NCI-H1092 treated with DMSO at 0.1 percent for 48 hours (cell line): Measurements from ENCODE around the gene MAPRE2.

Source experiments
- DNase-seq: peaks from one replicate; lab custom pipeline; 2025; lab: John Stamatoyannopoulos, UW

The MAPRE2 gene

DNA sequence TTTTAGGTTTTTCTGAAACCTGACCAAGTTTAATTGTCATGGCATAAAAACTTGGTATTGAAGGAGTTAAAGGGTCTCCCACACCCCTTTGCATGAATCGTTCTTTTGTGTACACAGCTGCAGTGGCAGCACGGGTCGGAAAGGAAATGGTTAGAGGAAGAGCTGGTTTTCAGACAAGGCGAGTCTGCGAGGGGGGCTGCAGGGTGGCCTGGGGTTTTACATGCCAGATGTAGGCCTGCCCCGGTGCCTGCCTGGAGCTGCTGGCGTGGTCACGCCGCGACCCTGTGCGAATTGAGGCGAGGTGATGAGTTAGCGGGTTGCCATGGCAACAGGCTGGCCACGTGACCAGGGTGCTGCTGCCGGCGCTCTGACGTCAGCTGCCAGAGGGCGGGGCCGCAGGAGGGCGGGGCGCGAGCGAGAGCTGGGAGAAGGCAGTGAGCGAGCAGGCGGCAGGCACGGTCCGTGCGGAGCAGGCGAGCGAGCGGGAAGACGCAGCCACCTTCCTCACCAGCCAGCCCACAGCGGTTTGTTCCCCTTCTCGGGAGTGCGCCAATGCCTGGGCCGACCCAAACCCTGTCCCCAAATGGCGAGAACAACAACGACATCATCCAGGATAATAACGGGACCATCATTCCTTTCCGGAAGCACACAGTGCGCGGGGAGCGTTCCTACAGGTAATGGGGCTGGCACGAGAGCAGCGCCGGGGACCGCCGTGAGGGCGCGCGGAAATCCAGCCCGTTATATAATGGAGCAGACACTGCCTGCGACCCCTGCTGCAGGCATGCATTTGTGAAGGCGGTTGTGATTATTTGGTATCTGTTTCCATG is at the start of gene MAPRE2:
MAPRE2 (plus strand) TSS at position 426 of the 827 bp plus-strand sequence; CDS start at position 553, 127 bp downstream.
- peak; percentile 99 for DNase-seq

DNA sequence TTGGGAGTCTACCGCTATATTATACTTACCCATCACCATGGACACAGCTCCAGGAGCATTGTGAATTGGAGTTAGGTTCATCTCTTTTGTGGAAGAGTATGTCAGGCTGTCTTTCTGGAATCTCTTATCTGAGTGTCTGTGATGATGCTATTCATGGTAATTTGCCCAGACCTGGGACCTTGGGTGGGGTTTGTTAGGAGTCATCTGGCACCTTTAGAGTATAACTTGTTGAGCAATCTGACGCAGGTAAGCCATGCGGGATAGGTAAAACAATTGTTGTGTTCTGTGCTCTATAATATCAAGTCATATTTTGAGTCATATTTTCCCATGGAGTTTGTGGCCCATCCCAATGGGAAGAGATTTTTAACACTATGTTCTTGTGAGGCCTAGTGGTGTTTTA is 49.7 kb upstream of the MAPRE2 start:
- no peak for DNase-seq

DNA sequence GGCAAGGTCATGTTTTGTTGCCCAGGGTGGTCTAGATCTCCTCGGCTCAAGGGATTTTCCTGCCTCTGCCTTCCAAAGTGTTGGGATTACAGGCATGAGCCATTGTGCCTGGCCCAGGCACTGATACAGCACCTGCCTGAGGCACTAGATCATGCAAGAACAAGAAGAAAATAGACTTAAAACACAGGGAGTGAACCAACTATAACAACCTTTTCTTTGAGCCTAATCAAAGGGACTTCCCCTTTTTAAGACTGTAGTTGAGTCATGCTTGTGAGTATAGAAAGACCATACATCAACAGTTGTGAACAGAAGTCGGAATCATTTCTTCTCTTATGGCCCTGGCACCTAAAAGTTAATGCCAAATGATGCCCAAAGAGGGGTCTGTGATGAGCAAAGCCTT is 47.9 kb upstream of the MAPRE2 start:
- DNase-seq = no peak

DNA sequence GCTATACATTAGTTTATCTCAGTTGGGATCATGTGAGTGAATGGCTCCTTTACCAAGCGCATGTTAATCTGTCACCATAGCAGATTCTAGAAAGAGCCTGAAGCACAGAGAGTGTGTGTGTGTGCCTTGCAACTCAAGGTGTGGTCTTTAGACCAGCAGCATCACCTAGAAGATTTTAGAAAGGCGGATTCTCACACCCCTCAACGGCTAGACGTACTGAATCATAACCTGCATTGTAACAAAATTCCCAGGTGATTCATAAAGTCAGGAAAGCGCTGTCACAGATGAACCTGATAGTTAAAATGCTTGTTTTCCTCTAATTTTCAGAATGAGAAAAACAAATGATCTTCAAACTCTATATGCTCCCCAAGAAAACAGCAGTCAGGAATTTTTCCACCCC is 45.5 kb upstream of the MAPRE2 start:
- no peak for DNase-seq

DNA sequence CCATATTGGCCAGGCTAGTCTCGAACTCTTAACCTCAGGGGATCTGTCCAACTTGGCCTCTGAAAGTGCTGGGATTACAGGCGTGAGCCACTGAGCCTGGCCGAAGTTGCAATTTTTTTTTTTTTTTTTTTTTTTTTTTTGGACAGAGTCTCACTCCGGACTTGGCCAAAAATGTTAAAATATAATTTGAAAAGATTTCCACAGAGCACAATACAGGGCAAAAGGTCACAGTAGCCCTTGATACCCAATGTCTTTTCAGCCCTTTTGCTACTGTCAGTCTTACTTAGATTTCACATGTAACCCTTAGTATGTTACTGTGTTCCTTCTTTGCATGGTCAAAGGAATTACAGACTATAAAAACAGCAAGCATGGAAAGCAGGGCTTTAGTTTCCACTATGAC is 42.6 kb upstream of the MAPRE2 start:
- no peak for DNase-seq

DNA sequence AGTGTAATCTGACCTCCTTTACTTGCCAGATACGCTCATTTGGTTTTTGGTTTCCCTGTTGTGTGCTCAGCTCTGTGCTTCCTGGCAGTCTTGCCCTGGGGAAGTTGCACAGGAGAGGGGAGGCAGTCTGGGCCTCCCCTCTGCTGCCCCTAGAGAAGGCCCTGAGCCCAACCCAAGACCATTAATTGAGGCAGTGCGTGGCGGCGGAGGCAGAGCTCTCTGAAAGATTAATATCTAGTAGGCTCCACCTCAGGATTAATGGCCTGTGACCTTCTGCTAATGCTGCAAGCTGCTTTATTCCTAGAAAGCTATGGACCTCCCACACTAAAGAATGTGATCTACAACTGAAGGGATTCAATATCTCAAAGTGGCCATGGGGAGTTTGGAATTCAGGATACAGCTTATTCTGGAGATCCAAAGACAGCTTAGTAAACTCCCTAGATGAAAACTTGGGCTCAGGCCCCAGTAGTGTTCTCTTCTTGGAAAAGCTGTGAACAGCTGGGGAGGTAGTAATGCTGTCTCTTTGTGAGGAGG is 41.4 kb upstream of the MAPRE2 start:
- no peak for DNase-seq

DNA sequence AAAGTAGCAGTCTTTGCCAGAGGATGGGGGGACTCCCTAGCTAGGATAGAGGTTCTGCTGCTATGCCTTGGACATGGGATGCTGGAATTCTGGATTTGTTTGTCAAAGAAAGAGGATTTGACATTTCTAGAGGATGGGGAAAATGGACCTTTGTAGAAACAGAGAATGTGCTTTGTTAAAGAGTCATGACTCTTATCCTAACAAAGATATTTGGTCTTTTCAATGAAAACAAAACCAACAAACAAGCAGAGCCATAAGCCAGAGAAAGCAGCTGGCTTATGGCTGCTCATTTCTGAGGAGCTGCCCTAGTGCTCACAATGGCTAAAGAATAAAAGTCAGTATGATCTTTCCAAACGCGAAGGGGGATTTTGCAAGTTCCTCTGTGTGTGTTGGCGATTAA is 40.8 kb upstream of the MAPRE2 start:
- DNase-seq = no peak

DNA sequence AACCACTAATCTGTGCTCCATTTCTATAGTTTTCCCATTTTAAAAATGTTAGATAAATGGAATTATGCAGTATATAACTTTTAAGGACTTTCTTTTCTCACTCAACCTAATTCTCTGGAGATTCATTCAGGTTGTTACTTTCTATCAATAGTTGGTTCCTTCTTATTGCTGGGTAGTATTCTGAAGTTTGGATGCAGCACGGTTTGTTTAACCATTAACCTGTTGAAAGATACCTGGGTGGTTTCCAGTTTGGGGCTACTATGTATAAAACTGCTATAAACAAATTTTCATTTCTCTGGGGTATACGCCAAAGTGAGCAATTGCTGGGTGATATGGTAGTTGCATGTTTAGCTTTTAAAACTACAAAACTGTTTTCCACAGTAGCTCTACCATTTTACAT is 39.1 kb upstream of the MAPRE2 start:
- no peak for DNase-seq

DNA sequence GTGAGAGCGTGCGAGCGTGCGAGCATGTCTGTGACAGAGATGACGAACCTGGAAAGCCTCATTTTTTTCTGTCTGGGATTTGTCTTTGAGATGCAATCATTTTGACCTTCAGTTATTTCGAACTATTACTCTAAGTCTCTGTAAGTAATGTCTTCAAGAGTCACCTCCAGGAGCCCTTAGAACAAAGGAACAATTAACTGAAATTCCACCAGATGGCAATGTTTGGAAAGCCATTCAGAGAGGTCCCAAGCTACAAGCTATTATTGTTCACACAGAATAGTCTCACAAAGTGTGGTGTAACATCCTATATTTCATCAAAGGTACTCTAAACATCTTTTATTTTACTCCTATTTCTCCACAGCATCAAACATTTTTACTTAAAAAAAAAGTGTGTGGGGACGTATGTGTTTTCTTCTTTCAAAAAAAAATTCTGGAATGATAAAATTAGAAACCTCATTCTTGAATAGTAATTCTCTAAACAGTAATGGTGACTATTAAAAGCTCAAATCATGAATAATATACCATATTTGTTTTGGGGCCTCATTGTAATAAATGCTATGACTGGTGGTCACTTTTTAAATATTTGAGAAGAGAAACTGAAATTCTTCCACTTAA is 35.1 kb upstream of the MAPRE2 start:
- DNase-seq = peak; percentile 68

DNA sequence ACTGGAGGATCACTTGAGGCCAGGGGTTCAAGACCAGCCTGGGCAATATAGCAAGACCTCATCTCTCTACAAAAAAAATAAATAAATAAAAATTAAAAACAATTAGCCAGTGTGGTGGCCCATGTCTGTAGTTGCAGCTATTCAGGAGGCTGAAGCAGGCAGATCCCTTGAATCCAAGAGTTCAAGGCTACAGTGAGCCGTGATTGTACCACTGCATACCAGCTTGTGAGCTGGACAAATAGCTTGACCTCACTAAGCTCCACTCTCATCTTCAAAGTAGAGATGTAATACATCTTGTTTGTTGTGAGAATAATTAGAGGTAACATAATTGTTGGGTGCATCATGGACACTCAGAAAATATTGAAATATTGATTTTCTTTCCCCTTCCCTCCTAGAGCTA is 31.1 kb upstream of the MAPRE2 start:
- DNase-seq = no peak

DNA sequence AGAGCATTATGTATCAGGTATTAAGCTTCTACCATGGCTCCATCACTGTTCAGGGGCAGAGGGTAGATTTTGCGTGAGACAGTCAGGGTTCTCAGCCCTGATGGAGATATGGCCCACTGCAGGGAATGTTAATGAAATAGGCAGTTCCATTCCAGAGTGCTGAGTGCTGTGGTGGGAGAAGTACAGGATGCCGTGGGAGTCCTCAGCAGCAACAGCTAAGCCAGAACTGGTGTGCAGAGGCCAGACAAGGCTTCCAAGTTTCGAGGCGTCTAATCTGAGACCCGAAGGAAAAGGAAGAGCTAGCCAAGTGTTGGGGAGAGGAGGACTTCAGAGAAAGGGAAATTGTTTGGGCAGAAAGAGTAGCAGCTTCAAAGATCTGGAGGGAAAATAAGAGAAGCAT is 30.2 kb upstream of the MAPRE2 start:
- no peak for DNase-seq

DNA sequence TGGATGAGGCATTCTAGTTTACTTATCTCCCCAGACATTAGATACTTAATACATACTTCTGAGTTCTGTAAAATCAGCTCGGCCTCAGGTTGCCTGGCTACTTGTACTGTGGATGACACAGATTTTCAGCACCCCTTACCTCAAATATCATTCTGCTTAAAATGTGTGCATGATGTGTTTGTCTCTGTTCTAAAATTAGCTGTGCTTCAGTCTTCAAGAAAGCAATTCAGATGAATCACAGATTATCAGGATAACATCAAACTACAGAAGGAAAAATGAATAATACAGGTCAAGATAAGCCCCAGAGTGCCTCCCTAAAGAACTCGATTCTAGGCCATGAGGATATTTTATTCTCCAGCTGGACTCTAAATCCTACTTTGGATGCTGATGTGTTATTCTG is 21.3 kb upstream of the MAPRE2 start:
- no peak for DNase-seq

DNA sequence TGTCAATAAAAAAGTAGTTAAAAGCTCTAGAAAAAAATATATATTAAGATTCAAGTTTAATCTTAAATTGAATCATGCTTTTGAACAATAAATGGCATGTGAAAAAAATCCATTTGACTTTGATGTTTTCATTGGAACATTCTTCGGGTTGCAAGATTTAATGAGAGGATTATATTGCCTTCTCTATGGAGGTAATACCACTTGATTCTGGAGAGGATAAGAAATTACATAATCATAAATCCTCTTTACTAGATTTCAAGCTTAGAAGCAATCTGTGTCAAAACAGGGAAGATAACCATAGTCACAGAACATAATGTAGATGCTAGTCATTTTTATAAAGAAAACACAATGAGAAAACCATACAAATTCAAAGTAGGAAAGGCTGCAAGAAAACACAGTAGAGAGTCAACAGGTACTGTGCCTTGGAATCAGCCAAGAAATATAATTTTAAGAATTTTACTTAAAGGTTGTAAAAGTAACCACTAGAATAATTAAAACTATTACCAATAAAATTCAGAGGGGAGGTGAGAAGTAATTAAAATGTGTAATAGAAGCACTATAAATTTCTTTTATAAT is 18.7 kb upstream of the MAPRE2 start:
- no peak for DNase-seq

DNA sequence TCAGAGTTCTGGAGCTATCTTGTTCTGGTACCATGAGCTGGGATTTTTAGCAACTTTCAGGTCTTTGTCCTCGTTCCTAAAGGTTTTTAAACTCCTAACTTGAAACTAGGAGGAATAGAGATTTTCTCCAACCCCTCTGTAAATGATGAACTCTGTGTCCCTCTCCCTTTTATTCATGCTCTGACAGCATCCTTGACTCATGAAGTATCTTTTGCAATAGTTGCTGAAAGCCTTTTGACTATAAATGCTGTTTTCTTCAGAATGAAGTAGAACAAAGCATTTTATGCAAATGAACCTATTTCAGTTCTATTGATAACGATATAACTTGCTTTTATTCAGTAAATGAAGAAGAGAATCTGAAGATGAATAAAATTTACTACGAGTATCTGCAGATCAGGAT is 17.0 kb upstream of the MAPRE2 start:
- DNase-seq = no peak

DNA sequence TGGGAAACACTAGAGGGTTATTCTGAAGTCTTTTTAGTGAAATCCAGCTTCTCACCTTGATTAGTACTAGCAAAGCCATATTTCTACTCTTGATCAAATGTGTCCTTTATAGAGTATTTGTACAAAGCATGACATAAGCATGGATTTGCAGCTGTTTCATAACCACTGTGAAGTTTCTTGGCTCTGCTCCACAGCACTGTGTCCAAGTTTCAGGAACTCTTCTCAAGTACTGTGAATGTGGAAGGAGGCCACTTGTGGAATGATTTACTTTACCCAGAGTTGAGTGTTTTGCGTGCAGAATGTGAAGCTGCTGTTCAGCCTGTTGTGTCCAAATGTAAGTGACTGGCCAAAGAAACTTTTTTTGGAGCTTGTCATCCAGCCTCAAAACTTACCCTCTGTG is 16.2 kb upstream of the MAPRE2 start:
- no peak for DNase-seq

DNA sequence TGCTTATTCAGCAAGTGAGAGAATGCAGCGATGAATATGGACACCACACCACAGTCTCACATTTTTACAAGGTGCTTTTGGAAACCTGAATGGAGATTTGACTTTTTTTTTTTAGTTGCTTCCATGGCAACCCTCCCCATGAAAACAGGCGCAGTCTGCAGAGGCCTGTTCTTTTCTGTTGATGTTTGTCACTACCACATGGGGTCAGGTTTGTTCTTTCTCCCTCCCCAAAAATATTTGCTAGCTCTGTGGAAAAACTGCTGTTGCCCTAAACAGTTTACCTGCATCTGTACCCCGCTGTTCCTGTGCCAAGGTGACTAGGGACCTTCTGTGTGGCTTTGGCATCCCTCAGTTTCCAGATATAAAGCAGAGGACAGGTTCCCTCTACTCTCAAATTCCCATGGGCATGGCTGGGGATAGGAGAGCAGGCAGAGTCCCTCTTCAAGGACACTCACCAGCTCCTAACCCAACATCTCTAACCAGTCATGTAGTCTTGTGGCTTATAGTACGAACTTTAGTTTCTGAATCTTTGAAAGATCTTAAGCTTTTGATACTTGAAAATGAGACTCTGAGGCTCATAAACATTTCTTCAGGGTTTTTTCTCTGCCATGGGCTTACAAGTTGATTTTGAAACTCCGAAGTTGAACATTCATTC is 14.7 kb upstream of the MAPRE2 start:
- peak; percentile 44 for DNase-seq

DNA sequence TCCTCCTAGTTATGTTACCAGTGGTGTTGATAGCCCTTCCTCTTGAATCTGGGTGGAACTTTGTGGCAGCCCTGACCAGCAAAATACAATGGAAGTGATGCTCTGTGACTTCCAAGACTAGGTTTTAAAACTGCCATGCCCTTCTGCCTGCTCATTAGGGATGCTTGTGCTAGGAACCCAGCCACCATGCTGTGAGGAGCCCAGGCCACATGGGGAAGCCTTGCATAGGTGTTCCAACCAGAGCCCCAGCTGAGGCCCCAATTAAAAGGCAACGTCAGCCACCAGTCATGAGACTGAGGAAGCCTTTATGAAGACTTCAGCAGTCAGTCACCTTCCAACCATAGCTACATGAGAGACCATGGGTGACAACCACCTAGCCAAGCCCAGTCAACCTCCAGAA is 14.0 kb upstream of the MAPRE2 start:
- DNase-seq = no peak

DNA sequence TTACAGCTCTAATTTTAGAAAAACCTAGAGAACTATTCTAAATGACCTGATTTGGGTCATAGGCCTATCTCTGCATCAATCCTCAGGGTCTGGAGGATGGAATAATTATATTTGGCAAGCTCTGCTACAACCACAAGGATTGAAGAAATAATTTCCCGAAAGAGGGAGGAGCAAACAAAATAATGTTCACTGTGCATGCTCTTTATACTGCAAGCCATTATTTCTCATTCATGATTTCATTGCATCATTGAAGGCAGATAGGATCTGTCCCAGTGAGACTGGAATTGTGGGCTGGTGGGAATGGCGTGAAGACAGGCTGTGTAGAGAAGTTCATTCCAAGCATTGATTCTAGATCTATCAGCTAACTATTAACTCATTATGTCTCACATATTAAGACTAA is 12.7 kb upstream of the MAPRE2 start:
- no peak for DNase-seq

DNA sequence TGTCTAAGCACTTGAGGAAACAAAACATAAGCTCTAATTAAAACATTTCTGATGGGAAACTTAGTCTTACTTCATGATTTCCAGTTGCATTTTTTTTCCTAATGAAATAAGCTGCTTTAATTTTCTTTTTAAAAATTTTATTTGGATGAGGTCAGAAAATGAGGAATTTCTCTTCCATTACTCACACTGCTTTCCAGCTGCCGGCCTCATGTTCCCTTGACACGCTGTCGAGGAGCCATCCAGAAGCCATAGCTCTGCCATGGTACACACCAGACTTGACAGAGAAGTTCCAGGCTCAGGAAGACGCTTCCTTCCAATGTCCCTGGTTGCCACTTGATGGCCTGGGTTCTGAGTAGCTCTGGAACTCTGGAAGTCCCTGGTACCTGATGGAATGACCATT is 12.1 kb upstream of the MAPRE2 start:
- DNase-seq = no peak

DNA sequence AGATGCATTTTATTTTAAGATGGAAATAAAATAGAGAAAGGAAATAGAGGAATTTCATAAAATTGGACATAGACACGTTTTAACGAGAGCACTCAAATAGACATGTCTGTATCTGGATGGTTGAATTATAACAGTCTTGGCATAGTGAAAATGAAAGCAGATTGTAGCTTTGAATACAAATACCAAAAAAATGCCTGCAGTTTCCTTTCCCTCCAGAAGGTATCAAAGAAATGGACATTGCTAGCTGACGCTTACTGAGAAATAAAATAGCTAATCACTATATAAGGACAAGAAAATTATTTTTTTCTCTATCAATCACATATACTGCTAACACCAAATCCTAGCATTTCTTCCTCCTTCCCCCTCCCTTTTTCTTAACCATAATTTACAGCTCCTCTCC is 11.4 kb upstream of the MAPRE2 start:
- no peak for DNase-seq

DNA sequence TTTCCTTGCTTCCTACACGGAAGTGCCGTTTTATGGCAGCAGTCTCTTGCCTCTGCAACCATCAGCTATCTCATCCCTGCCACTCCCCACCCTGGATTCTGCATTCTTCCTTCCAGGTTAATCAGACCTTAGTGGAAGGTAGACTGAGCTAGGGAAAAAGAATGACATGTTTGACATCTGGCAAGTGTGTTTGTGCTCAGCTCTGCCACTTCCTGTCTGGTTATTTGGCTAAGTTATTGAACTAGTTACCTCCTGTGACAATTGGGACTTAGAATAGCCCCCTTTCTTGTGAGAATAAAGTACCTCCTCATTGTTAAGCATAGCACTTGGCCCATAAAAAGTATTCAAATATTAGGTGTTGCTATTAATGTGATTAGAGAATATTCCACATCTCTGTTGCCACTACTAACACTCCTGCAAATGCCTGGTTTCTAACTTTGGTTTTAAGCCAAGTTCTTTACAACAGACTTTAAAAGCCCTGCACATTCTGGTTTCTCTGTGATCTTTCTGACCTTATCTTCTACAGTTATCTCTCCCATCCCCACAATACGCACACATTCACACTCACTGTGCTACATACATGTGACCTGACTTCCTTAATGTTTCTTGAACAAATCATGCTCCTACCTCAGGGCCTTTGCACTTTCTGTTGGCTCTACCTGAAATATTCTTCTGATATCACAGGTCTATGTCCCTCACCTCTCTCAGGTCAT is 10.8 kb upstream of the MAPRE2 start:
- peak; percentile 15 for DNase-seq

DNA sequence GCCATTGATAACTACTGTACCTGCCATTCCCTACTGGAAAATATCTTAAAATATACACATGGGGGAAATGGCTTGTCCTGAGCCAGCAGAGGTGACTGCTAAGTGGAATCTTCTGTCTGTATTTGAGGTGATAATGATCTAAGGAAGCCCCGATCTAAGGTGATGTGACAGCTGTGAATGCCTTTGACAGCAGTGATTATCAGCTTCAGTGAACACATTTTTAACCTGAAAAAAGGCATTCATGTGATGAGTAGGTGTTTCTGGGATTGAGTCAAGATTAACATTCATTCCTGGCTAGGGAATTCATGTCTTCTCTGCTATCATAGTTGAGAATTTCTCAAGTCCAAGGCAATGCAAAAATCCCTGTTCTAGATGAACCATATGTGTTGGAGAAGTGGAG is 9.1 kb upstream of the MAPRE2 start:
- DNase-seq = no peak
